MV-4-11 (cell line): Measurements from ENCODE around the gene EXOC2.
A peak's percentile ranks its signal among the peaks of the same experiment; 100 is the strongest.

Experiments
- DNase-seq: peaks from one replicate; lab custom pipeline; 2025; lab: John Stamatoyannopoulos, UW

Gene EXOC2

DNA sequence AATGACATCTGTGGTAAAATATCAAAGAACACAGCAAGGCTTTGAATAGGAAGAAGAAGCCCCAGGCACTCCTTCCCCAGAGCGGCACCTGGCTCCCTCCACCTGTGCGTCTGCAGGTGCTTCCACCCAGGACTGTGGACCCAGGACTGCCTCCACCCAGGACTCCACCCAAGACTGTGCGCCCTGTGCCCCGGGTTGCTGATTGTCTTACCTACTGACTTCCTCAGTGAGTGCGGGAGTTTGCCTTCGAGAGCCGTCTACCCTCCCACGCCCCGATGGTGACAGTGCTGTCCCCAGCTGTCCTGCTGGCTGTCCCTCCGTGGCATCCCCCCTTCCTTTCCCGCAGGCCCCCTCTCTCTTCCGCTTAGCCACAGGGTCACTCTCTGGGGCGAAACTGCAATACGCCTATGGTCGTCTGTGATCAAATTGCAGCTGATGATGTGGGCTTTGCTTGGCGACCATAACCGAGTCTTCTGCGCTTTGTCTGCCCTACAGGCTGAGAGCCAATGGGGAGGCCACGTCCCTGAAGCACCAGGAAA is 249.2 kb downstream of the EXOC2 start:
- DNase-seq = no peak

DNA sequence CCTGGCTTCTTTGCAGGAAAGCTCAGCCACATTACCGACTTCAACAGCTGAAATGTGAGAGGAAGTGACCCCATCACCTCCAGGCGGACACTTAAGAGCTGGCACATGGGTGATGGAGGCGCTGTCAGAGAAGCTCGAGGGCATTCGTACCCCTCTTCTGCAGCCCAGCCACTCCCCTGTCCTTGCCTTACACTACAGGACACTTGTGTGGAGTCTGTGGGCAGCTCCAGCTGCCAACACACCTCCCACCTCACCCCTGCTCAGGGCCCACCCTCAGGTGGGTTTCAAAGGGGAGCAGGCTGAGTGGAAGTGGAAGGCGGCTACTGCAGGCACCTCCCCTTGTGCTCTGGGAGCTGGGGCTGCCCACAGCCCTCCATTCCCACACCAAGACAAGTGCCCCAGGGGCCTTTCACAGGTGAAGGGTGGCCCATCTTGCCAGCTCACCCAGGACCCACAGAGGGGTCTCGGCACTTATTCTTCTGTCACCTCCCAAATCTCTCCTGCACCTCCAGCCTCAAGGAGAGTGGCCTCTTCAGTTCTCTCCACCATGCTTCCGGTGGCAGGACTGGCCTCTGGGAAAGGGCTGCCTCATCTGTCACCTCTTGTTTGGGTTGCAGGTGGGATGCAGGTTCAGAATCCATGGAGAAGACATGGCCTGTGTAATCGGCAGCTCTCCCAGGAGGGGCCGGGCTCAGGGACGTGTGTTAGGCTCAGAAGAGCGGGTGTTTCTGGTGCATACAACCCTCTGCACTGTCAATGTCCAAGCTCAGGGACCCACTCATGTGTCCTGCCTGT is 251.6 kb downstream of the EXOC2 start:
- DNase-seq = peak; percentile 36

DNA sequence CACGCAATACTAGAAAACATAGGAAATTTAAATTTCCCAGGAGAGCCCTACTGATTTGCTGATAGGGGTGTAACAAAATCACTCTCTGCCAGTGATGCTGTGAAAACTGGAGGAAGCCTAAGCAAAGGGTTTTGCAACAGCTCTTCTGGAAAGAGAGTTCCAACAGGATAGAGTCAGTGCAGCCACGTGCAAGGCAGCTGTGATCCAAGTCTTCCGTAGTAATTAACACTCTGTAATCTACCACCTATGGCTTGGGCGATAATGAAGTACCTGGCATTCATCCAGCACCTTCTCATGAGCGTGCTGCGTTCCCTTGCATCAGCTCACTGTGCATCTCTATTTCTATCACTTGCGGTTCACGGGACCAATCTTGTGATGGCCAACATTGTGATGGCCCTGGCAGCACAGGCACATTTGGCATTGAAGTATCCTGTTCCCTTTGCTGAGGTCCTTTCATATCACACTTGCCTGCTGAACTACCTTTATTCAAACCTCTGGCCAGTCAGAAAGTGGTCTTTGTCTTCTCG is 253.2 kb downstream of the EXOC2 start:
- DNase-seq = no peak

DNA sequence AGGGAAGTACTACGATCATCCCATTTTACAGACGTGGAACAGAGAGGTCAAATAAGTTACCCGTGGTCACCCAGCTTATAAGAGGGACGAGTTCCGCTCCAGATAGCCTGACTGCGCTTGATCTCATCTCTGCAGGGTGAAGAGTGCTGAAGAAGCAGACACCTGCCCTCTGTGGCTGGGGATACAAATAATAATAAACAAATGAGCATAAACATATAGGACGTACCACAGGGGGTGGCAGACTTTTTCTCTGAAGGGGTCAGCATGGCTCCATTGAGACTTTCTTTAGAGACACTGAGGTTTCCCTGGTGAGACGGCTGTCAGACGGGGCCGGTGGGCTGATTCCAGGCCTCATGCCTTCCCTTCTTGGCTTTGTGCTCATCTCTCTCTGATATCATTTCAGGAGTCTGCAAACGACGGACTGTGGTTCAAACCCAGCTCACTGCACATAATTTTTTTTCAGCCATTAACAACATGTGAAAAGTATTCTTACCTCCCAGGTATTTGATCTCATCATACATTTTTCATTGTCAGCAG is 254.2 kb downstream of the EXOC2 start:
- DNase-seq = no peak

DNA sequence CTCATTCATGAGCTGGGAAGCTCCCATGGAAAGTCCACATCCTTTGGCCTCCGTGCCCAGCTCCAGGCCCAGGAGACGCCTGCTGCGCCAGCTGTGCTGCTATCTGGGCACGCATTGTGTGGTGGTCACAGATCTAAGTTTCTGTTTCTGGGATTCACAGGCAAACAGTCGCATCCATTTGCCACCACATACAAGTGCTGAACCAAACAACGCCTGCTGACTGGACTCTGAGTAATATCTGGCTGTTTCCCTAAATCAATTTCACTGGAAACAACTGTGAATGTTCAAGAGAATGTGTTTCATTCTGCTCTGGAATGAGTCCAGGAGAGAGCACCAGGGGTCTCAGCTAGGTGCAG is 255.9 kb downstream of the EXOC2 start:
- DNase-seq = no peak

DNA sequence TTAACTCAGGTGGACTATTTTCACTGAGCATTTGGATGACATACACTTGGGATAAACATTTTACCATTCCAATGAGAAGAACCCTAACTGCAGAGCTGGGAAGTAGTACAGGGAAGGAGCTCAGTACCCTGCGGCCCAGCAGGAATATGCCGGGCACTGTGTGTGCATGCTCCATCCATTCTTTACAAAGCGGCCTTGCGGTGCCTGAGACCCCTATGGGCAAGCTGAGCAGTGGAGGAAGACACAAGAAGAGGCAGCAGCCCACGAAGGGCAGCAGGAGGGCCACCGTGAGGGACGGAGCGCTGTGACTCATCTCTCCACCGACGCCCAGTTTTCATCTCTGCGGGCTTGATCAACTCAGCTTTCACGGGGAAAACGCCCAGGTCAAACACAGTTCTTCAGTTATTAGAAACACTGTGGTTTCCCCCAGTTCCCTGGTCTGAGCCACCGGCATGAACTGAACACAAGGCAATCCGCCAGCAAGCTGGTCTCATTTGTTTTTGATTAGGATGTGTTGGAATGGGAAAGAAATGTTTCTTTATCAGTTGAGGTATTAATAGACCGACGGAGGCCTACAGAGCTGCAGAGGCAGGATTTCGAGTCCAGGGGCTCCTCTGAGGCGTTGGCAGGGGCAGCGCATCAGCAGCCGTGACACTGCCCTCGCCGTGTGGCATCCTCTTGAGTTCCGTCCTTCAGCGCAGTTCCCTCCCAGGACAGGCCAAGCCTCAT is 256.5 kb downstream of the EXOC2 start:
- no peak for DNase-seq

DNA sequence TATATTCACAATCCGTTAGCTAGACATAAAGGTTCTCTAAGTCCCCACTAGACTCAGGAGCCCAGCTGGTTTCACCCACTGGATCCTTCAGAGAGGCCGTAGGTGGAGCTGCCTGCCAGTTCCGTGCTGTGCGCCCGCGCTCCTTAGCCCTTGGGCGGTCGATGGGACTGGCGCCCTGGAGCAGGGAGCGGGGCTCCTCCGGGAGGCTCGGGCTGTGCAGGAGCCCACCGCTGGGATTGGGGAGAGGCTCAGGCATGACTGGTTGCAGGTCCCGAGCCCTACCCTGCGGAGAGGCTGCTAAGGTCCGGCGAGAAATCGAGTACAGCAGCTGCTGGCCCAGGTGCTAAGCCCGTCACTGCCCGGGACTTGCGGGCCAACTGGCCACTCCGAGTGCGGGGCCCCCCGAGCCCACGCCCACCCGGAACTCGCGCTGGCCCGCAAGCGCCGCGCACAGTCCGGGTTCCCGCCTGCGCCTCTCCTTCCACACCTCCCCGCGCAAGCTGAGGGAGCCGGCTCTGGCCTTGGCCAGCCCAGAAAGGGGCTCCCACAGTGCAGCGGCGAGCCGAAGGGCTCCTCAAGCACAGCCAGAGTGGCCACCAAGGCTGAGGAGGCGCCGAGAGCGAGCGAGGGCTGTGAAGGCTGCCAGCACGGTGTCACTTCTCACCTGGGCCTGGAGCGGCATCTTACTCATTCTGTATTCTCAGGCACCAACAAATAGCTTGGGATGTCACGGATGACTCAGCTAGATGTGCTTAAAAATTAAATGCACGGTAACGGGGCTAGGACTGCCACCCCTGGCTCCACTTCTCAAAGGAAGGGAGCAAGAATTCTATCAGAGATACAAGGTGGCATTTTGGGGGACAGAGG is 257.3 kb downstream of the EXOC2 start:
- DNase-seq = no peak
